Esophagus squamous epithelium (tissue), 5 donors: ENCODE measurements around the gene C14orf119. TPM values are rescaled to one million over a fixed set of nuclear protein-coding genes. Genes with fewer than 3 reads are reported as not detected.

ENCODE experiments used
- DNase-seq: peaks from one replicate; lab custom pipeline; 2025; lab: John Stamatoyannopoulos, UW
- H3K27ac ChIP-seq, 4 donors: fragments of 200-600 bp; sonication (generic); one replicate each; pipeline ENCODE4 v1.5.1; 2016 to 2019; ENCODE audit warnings: mild to moderate bottlenecking in 1 of 4
- H3K27me3 ChIP-seq, 4 donors: fragments of 200-600 bp; sonication (generic); 1 replicate in 3 of 4; 2 replicates in 1 of 4; pipeline versions ENCODE4 v1.5.1 to v1.6.0; 2017 to 2021; ENCODE audit warnings: antibody characterized with exemption in 1 of 4
- H3K36me3 ChIP-seq, 3 donors: fragments of 200-600 bp; sonication (generic); one replicate each; pipeline ENCODE4 v1.5.1; 2016 to 2019
- H3K4me1 ChIP-seq, 3 donors: fragments of 200-600 bp; sonication (generic); one replicate each; pipeline ENCODE4 v1.5.1; 2017 to 2019
- H3K4me3 ChIP-seq, 4 donors: fragments of 200-600 bp; sonication (generic); 1 replicate in 3 of 4; 2 replicates in 1 of 4; pipeline ENCODE4 v1.5.1; 2016 to 2019; ENCODE audit warnings: mild to moderate bottlenecking in 2 of 4, moderate library complexity in 1 of 4
- H3K9me3 ChIP-seq, 3 donors: fragments of 200-600 bp; sonication (generic); one replicate each; pipeline ENCODE4 v1.5.1; 2016 to 2019
- POLR2A ChIP-seq, 4 donors: fragments of 450-650 bp; IDR thresholded peaks; one replicate each; pipeline ENCODE4 v1.6.1; 2017; ENCODE audit warnings: antibody characterized with exemption in 4 of 4, mild to moderate bottlenecking in 4 of 4, moderate library complexity in 3 of 4
- WGBS, 2 donors: methylation state at CpG; one replicate each; pipeline ENCODE4 v1.1.5; 2018; 5-methylcytosine and 5-hydroxymethylcytosine counted together
- intact Hi-C: fragments of 100-400 bp; cut with DNase I; formaldehyde crosslinking; loops from one replicate; pipeline ENCODE4 v1.15.0; 2022
- total RNA-seq, 4 donors: library from RNA; depleted of rRNA; stranded (reverse); fragments of >200 nt; gene quantifications; one replicate each; pipeline ENCODE4 v1.1.0, GENCODE V29; 2016
- TF ChIP-seq, protein P1 (sequence below), 6 experiments: fragments of 450-650 bp in 4 of 6; fragments of 200-600 bp in 2 of 6; sonication (generic) in 2 of 6; IDR thresholded peaks; one replicate each; pipeline ENCODE4 v1.5.1; 2016 to 2019; ENCODE audit warnings: antibody characterized with exemption in 6 of 6, mild to moderate bottlenecking in 4 of 6, moderate library complexity in 4 of 6
- donor health status: DM: yes; HTN: yes; CAD: no.

Gene C14orf119
- total RNA-seq, 4 donors from 2014 or later = 17.5 to 42.0 (median 31.0) TPM

DNA sequence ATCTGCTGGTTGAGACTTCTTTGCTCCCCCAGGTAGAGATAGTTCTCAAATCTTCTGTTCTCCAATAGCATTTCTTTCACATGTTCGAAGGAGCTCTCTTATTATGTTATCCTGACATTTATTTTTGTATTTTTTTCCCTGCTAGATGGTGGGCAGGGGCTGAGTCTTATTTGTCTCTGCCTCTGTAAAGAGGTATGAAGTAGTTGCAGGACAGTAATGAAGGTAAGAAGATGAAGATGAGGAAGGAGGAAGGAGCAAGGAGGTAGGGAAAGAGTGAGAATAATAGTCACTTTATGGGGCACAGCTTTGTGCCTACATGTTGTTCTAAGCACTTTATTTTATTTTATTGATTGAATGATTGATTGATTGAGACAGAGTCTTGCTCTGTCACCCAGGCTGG lies 14.5 kb downstream of the C14orf119 start:
- no peaks in the 10 kb centered on the region for H3K9me3 ChIP-seq
- 81 to 86% methylated on average over 1 of the region's 1 CpG for WGBS, 2 donors
- peaks cover 0 to 7% (median 0%) of the 10 kb centered on the region in 3 donors for H3K4me1 ChIP-seq
- H3K4me3 ChIP-seq = no peak overlapping the region
- intact Hi-C loops = no loop called here
- H3K36me3 ChIP-seq = no peaks in the 10 kb centered on the region
- H3K27ac ChIP-seq = no peak overlapping the region
- TF ChIP-seq POLR2A (IDR thresholded peaks at IDR 0.05) = no peak
- TF ChIP-seq, protein P1, sequence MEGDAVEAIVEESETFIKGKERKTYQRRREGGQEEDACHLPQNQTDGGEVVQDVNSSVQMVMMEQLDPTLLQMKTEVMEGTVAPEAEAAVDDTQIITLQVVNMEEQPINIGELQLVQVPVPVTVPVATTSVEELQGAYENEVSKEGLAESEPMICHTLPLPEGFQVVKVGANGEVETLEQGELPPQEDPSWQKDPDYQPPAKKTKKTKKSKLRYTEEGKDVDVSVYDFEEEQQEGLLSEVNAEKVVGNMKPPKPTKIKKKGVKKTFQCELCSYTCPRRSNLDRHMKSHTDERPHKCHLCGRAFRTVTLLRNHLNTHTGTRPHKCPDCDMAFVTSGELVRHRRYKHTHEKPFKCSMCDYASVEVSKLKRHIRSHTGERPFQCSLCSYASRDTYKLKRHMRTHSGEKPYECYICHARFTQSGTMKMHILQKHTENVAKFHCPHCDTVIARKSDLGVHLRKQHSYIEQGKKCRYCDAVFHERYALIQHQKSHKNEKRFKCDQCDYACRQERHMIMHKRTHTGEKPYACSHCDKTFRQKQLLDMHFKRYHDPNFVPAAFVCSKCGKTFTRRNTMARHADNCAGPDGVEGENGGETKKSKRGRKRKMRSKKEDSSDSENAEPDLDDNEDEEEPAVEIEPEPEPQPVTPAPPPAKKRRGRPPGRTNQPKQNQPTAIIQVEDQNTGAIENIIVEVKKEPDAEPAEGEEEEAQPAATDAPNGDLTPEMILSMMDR (IDR thresholded peaks at IDR 0.05) = no peak
- no peak for DNase-seq
- H3K27me3 ChIP-seq = peaks cover 0 to 42% (median 0%) of the 10 kb centered on the region in 4 donors

DNA sequence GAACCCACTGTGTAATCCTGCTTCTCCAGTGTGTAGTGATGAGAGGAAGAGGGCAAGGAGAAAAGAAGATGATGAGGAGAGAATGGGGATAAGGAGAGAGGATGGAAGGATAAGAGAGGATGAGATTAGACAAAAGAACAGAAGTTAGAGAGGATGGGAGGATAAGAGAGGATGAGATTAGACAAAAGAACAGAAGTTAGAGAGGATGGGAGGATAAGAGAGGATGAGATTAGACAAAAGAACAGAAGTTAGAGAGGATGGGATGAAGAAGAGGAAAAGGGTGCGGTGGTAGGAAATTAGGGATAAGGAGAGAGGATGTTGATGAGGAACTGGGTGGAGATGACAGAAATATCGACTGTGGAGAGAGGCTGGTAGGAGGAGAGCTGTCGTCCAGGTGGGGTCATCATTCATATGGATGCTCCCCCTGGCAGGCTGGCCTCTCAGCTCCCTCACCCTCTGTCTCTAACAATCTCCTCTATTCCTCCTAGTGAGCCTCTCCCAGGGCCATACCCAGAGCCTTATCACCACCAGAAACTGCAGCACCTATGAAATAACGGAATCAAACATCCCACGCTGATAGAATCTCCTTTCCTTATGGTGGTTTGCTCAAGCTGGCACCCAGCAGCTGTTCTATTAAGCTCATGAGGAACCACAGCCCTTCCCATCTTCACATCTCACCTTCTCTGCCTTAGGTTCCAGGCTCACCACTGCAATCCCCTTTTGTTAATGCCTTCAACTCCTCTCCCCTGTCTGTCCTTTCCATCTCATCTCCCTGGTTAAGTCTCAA lies 15.5 kb downstream of the C14orf119 start:
- Histone ChIP-seq H3K4me1 (peaks cover 0 to 7% (median 0%) of the 10 kb centered on the region in 3 donors), H3K9me3 (no peaks in the 10 kb centered on the region), H3K36me3 (no peaks in the 10 kb centered on the region), H3K27me3 (peaks cover 0 to 43% (median 0%) of the 10 kb centered on the region in 4 donors), H3K4me3 (no peak overlapping the region), H3K27ac (no peak overlapping the region)
- no peak for TF ChIP-seq POLR2A (IDR thresholded peaks at IDR 0.05)
- TF ChIP-seq, protein P1 (IDR thresholded peaks at IDR 0.05) = no peak
- 58 to 65% methylated on average over 5 of the region's 5 CpGs for WGBS, 2 donors
- intact Hi-C loops = no loop called here
- no peak for DNase-seq

- WGBS, 2 donors = 57 to 59% methylated on average over 9 to 12 of the region's 12 CpGs
- intact Hi-C loops = no loop called here
- no peak overlapping the region for H3K27ac ChIP-seq
- peaks cover 0 to 7% (median 0%) of the 10 kb centered on the region in 3 donors for H3K4me1 ChIP-seq
- H3K4me3 ChIP-seq = no peak overlapping the region
- DNase-seq = no peak
- H3K27me3 ChIP-seq = peaks cover 0 to 50% (median 0%) of the 10 kb centered on the region in 4 donors
- no peaks in the 10 kb centered on the region for H3K36me3 ChIP-seq
- H3K9me3 ChIP-seq = no peaks in the 10 kb centered on the region
- no peak for TF ChIP-seq POLR2A (IDR thresholded peaks at IDR 0.05)
- TF ChIP-seq, protein P1 (IDR thresholded peaks at IDR 0.05) = no peak
Measured at GRCh38 chr14:23112359-23113178, 17.3 kb downstream of the C14orf119 start.

- peaks cover 0 to 50% (median 0%) of the 10 kb centered on the region in 4 donors for H3K27me3 ChIP-seq
- no peak for DNase-seq
- no peak for TF ChIP-seq POLR2A (IDR thresholded peaks at IDR 0.05)
- TF ChIP-seq, protein P1 (IDR thresholded peaks at IDR 0.05) = no peak
Measured at GRCh38 chr14:23113431-23114119, 18.3 kb downstream of the C14orf119 start.

More at GRCh38 chr14:23113431-23114119, 18.3 kb downstream of the C14orf119 start:
- intact Hi-C loops = no loop called here
- no peaks in the 10 kb centered on the region for H3K36me3 ChIP-seq
- no peak overlapping the region for H3K27ac ChIP-seq
- H3K9me3 ChIP-seq = no peaks in the 10 kb centered on the region
- 71% methylated on average over 3 of the region's 10 CpGs; no CpG with 5 or more reads in 1 of the 2 donors for WGBS, 2 donors
- H3K4me1 ChIP-seq = peaks cover 0 to 7% (median 0%) of the 10 kb centered on the region in 3 donors
- H3K4me3 ChIP-seq = no peak overlapping the region
